ENCODE data around the gene UMODL1.

UMODL1 gene

DNA sequence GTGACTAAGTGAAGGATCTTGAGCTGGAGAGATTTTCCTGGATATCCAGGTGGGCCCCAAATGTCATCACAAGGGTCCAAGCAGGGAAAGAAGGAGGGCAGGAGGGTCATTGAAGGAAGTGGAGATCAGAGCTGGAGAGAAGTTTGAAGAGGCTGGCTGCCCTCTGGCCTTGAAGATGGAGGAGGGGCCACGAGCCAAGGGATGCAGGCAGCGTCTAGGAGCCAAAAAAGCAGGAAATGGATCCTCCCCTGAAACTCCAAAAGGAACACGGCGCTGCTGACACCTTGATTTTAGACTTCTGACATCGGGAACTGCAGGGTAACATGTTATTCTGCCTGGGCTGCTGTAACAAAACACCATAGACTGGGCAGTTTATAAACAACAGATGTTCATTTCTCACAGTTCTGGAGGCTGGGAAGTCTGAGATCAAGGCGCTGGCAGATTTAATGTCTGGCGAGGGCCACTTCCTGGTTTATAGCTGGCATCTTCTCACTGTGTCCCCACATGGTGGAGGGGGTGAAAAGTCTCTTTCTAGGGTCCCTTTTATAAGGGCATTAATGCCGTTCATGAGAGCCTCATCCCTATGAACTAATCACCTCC lies 32.2 kb upstream of the UMODL1 start:
- DNase-seq (ENCODE audit: low read depth in 2 of 2), result no peak

DNA sequence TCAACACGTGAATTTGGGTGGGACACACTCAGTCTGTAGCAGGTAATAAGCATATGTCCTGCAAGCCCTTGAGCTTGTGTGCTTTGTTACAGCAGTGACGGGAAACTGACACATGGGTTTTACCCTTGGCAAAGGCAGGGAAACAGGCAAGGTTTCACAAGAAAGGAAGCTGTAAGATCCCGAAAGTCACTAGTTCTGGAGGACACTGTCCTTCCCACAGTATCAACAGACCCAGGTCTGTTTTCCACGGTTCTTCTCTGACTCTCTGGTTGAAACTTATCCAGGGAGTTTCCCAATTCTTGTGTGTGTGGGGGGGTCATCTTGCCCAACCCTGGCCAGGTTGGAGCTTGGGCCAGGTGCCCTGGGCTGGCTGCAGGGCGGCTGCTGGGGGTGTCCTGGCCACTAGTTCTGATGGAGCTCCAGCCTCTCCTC lies 31.6 kb upstream of the UMODL1 start:
- DNase-seq (ENCODE audit: low read depth in 2 of 2), result no peak

GRCh38 chr21:42039911-42040351 lies 31.2 kb upstream of the UMODL1 start:
- DNase-seq (ENCODE audit: low read depth in 2 of 2), result no peak

DNA sequence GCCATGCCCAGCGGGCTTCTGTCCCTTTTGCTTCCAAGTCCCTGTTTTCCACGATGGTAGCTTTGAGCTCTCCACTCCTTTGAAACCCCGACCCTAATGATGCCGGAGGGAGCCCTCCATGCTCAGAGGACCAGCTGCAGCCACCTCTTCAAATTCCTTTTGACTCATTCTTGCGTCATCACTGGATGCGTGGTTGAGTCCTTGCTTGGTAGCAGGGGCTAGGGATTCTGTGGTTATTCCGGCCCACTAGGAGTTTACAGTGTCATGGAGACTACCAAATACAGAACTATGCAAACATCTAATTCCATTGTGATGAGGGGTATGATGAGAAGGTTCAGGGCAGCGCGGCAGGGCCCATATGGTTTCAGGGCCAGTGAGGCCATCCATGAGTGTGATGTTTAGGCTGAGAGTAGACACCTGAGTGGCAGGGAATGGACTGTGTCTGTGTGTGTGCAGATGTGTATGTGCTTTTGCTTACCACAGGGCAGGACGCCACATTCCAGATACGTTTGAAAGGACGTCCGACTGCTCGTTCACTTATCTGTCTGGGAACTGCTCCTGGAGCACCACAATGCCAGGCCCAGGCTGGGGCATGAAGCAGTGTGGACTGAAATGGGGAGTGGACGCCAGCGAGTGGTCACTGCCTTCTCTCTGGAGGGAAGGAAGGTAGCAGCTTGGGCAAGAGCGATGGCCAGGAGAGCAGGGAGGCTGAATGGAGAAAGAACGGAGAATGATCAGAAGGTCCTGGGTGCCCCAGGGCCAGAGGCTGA lies 30.5 kb upstream of the UMODL1 start:
- no peak for DNase-seq (ENCODE audit: low read depth in 2 of 2)

- DNase-seq (ENCODE audit: low read depth in 2 of 2), result no peak
These were observed 29.9 kb upstream of the UMODL1 start for GRCh38 chr21:42041246-42041645.

GRCh38 chr21:42041711-42042110 lies 29.4 kb upstream of the UMODL1 start:
- DNase-seq (ENCODE audit: low read depth in 2 of 2), result no peak

DNA sequence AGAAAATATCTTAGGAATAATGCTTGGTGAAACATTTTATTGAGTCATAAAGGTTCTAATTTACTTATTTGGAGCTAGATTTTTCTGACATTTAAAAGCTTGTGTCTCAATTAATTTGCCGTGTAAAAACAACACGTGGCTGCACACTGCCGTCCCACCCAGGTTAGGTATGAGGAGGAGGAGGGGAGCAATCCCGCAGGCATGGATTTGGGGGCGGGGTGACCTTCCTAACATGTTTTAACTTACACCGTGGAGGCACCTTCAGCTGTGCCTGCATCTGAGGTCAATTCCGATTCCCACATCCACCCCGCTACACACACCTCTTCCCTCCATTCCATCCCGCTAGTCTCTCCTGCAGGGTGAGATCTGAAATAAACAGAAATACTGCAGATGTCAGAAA lies 28.5 kb upstream of the UMODL1 start:
- DNase-seq (ENCODE audit: low read depth in 2 of 2), result no peak

GRCh38 chr21:42043201-42043895 lies 27.8 kb upstream of the UMODL1 start:
- DNase-seq (ENCODE audit: low read depth in 2 of 2), result no peak

DNA sequence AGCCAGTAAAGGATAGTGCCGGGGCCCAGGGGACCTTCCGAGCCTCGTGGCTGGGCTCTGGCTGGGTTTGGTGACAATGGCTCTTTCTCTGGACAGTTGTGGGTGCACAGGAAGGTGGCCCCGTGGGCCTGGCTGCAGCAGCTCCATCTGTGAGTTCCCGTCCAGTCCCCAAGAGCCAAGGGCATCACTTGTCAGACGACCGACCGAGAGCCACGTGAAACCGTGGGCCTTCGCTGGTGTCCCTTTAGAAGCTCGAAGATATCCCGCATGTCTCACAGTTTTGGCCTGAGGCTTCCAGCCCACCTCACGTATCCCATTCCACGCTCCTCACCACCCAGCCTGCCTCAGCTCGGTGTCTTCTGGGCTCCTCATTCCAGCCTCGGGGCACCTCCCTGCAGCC lies 27.2 kb upstream of the UMODL1 start:
- no peak for DNase-seq (ENCODE audit: low read depth in 2 of 2)

- no peak for DNase-seq (ENCODE audit: low read depth in 2 of 2)
These were observed 26.1 kb upstream of the UMODL1 start for GRCh38 chr21:42044871-42045495.

- no peak for DNase-seq (ENCODE audit: low read depth in 2 of 2)
These were observed 23.1 kb upstream of the UMODL1 start for GRCh38 chr21:42047821-42048613.

DNA sequence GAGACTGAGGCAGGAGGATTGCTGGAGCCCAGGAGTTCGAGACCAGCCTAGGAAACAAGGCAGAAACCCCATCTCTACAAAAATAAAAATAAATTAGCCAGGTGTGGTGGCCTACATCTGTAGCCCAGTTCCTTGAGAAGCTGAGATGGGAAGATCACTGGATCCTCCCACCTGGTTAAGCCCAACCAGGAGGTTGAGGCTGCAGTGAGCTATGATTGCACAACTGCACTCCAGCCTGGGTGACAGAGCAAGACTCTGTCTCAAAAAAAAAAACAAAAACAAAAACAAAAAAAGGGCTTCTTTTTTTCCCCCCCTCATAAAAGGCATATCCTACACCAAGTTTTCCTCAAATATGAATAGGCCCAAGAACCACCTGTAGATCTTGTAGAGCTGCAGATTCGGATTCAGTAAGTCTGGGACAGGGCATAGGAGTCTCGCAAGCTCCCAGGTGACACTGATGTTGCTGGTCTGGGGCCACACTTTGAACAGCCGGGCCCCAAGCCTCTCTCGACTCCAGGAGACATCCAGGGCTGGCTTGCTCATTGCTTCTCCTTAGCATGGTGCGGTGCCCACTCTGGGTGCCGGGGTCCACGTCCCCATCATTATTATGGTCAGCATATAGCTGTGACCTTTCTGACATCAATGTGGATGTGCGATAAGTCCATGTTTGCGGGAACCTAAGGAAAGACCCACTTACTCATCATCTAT lies 22.1 kb upstream of the UMODL1 start:
- no peak for DNase-seq (ENCODE audit: low read depth in 2 of 2)

DNA sequence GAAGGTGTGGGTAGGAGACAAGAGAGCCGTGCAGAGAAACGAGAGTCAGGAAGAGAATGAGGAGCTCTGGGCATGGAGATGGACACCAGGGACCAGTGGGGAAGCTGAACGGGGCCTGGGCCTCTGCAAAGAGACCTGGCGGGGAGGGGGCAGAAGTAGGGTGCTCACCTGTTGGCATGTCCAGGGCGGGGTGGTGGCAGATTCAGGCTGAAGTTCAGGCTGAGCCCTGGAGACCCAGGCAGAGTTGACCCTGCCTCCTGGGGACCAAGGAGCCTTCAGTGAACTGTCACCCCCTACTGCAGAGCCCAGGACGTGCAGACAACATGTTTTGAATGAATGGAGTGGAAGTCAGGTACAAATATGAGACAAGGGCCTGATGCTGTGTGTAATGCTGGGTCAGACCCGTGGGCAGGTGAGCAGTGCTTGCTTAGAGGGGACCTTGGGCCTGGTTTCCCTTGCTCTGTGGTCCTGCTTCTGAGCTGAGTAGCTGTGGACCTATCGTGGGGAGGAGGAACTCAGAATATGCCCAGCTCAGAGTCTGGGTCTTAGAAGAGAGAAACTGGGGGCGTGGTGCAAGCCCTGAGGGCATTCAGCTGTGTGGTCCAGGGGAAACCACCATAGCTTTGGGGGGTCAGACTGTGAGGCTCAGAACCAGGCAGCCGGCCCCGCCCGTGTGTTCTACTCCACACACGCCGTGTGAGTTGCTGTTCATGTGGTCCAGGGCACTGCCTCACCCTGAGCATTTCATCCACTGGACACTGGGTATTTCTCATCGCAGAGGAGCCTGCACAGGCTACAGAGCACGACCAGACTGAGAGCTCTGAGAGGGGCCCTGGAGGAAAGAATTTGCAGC lies 21.3 kb upstream of the UMODL1 start:
- no peak for DNase-seq (ENCODE audit: low read depth in 2 of 2)

GRCh38 chr21:42051788-42052187 lies 19.3 kb upstream of the UMODL1 start:
- no peak for DNase-seq (ENCODE audit: low read depth in 2 of 2)

DNA sequence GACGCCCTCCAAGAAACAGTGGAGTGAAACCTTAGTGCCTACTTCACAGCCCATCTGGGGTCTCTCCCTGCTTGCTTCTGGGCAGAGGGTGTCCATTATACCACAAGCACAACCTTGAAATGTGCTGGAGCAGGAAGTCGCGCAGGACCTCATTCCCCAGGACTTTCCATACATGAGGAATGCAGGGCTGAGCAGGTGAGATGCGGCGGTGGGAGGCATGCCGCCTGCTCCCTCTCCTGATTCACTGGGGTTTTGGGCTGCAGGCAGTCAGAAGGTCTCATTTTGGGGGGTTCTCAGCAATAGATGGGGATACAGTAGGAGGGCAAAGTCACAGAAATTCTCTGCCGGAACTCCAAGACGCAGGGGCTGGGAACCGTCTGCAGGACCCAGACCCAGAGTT lies 15.7 kb upstream of the UMODL1 start:
- no peak for DNase-seq (ENCODE audit: low read depth in 2 of 2)

DNA sequence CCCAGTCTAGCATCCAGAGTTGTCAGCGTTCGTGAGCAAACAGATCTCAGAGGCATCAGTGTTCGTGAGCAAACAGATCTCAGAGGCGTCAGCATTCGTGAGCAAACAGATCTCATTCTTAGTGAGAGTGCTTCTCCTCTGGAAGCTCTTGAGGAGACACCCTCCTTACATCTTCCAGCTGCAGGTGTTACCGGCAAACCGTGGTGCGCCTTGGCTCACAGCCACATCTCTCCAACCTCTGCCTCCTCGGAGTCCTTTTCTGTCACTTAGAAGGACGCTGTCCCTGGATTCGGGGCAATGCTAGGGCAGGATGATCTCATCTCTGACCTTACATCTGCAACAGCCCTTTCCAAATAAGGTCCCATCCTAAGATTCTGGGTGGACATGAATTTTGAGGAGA lies 14.6 kb upstream of the UMODL1 start:
- DNase-seq (ENCODE audit: low read depth in 2 of 2), result no peak

DNA sequence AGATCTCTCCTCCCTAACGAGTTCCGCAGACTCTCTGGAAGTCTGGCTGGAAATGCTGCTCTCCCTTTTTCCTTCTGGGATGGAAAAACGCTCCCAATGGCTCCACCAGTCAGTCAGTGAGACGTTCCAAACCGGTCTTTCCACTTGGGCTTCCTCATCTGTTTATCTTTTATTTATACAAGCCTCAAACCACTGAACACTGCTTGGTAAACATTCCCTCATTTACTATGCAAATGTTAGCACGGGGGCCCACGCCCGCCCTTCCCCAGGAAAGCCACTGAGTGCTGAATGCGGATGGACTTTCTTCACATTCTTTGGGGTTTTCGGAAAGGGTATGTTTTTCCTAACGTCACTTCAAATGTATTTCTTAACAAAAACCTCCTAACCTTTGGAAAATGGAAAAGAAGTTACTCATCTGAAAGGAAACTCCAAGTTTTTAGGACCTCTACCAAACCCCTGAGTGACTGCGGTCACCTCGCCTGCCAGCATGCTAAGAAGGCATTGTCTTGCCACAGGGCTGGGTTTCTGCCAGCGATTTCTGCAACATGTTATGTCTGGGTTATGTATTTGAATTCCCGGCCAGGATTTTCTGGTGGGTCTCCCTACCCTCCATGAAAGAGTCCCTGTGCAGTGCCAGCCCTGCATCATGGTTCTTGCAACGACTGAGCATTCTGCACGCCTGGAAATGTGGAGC lies 14.0 kb upstream of the UMODL1 start:
- no peak for DNase-seq (ENCODE audit: low read depth in 2 of 2)

GRCh38 chr21:42057851-42058437 lies 13.2 kb upstream of the UMODL1 start:
- DNase-seq (ENCODE audit: low read depth in 2 of 2), result no peak

- DNase-seq (ENCODE audit: low read depth in 2 of 2), result no peak
These were observed 12.4 kb upstream of the UMODL1 start for GRCh38 chr21:42058631-42059111.

Data from stimulated activated CD8-positive, alpha-beta memory T cell treated with anti-CD3 and anti-CD28 coated beads, Interleukin-7, amount 100 ng/mL, for 1 hour (primary cell).